Pancreas (tissue), 10 donors: ENCODE results near the gene C1QTNF8. TPM values are rescaled to one million over a fixed set of nuclear protein-coding genes. Genes with fewer than 3 reads are reported as not detected.
A peak's percentile ranks its signal among the peaks of the same experiment; 100 is the strongest.

ENCODE experiments used
- ATAC-seq, 4 donors: fragments of 200-7000 bp; cut with Tn5 transposase; one replicate each; pipeline versions ENCODE4 v1.8.0 to v1.9.1; 2020; ENCODE audit warnings: mild to moderate bottlenecking in 4 of 4, moderate library complexity in 4 of 4
- DNase-seq, 6 donors: peaks; one replicate each; pipeline ENCODE4 v3.0.0-alpha.2; 2020
- FAIRE-seq: peaks from 2 replicates; lab custom pipeline; 2012; peaks lifted over from hg19 to GRCh38; lab: Jason Lieb, UNC
- H3K27ac ChIP-seq, 4 donors: fragments of 200-600 bp; sonication (generic); 1 replicate in 3 of 4; 2 replicates in 1 of 4; pipeline versions ENCODE4 v1.5.0 to v1.8.0; 2020
- H3K27me3 ChIP-seq, 4 donors: fragments of 200-600 bp; one replicate each; pipeline ENCODE4 v1.8.0; 2021
- H3K36me3 ChIP-seq, 3 donors: fragments of 200-600 bp; sonication (generic) in 1 of 3; one replicate each; pipeline versions ENCODE4 v1.5.0 to v1.8.0; 2020 to 2021
- H3K4me1 ChIP-seq, 3 donors: fragments of 200-600 bp; one replicate each; pipeline ENCODE4 v1.8.0; 2021
- H3K4me3 ChIP-seq, 4 donors: fragments of 200-600 bp; sonication (generic) in 2 of 4; one replicate each; pipeline versions ENCODE4 v1.5.0 to v1.8.0; 2020 to 2021
- H3K9me3 ChIP-seq, 4 donors: fragments of 200-600 bp; one replicate each; pipeline ENCODE4 v1.8.0; 2021
- CTCF ChIP-seq, 4 donors: fragments of 200-600 bp; sonication (generic) in 3 of 4; IDR thresholded peaks; one replicate each; pipeline versions ENCODE4 v1.5.0 to v1.8.0; 2021; ENCODE audit warnings: antibody characterized with exemption in 4 of 4
- whole genome bisulfite sequencing, 2 donors: extraction: QIAGEN DNeasy Blood & Tissue Kit; methylation state at CpG; one replicate each; pipeline ENCODE4 v1.1.7; 2013; 5-methylcytosine and 5-hydroxymethylcytosine counted together
- intact Hi-C, 3 donors: fragments of 100-400 bp; cut with DNase I; formaldehyde crosslinking; loops; one replicate each; pipeline versions ENCODE4 v1.11.1 to v1.14.2; 2022
- polyA plus RNA-seq, 2 donors: library from polyadenylated mRNA; stranded (reverse); fragments of 200-250 nt; gene quantifications; one replicate each; pipeline ENCODE4 v1.2.3, GENCODE V29; 2013
- total RNA-seq, 6 donors: library from RNA; stranded (reverse); fragmentation: NEBNext Ultra II Directional in 4 of 6; extraction: Animal tissue kit (Norgen Biotek cat#: 25700) in 4 of 6; gene quantifications; one replicate each; pipeline versions ENCODE4 v1.2.1 to v1.2.4, GENCODE V29; 2021 to 2023
- donor health status: healthy with polysubstance abuse.
- donor health status: DM: no; HTN: no; CAD: no; lungs with moderate emphysema.
- donor health status: DM: no; HTN: no; CAD: no.
- donor health status: control.
- donor health status: control.
- donor health status: Bipolar disorder and iron deficiency.
- donor health status: DM: yes; HTN: yes; CAD: no.
- donor health status: DM: no; HTN: no; CAD: no.
- donor health status: DM: no; HTN: no; CAD: no.
- donor health status: DM: yes; HTN: yes; CAD: no.

The C1QTNF8 gene
- total and polyA plus RNA-seq, 8 donors = 0.23 TPM; not detected in 7

- Histone ChIP-seq H3K9me3 (no peaks in the 10 kb centered on the region), H3K4me3 (no peak overlapping the region), H3K27me3 (peaks cover 0 to 41% (median 10%) of the 10 kb centered on the region in 4 donors), H3K36me3 (no peaks in the 10 kb centered on the region), H3K4me1 (peaks cover 4 to 7% (median 6%) of the 10 kb centered on the region in 3 donors), H3K27ac (no peak overlapping the region)
- FAIRE-seq (no peak), ATAC-seq (no peak), DNase-seq (no peak)
- WGBS, 2 donors = 38 to 39% methylated on average over 26 to 34 of the region's 34 CpGs
- TF ChIP-seq CTCF (IDR thresholded peaks at IDR 0.05) = no peak
- intact Hi-C loops = no loop called here
Observed at GRCh38 chr16:1082952-1083675, 12.9 kb downstream of the C1QTNF8 start.

- H3K27me3 ChIP-seq = peaks cover 0 to 36% (median 8%) of the 10 kb centered on the region in 4 donors
Observed at GRCh38 chr16:1082266-1082951, 13.6 kb downstream of the C1QTNF8 start.

GRCh38 chr16:1081734-1082265, 14.2 kb downstream of the C1QTNF8 start:
- Histone ChIP-seq H3K27ac (no peak overlapping the region), H3K9me3 (no peaks in the 10 kb centered on the region), H3K4me1 (peaks cover 4 to 9% (median 8%) of the 10 kb centered on the region in 3 donors), H3K27me3 (peaks cover 0 to 34% (median 5%) of the 10 kb centered on the region in 4 donors), H3K36me3 (no peaks in the 10 kb centered on the region), H3K4me3 (no peak overlapping the region)
- FAIRE-seq = no peak
- 14 to 23% methylated on average over 22 of the region's 22 CpGs for WGBS, 2 donors
- DNase-seq = no peak
- intact Hi-C loops = no loop called here
- TF ChIP-seq CTCF (IDR thresholded peaks at IDR 0.05) = no peak
- ATAC-seq = no peak

More at GRCh38 chr16:1082266-1082951, 13.6 kb downstream of the C1QTNF8 start:
- no peaks in the 10 kb centered on the region for H3K36me3 ChIP-seq
- ATAC-seq = no peak
- no peaks in the 10 kb centered on the region for H3K9me3 ChIP-seq
- no peak for DNase-seq
- intact Hi-C loops = no loop called here
- H3K4me3 ChIP-seq = no peak overlapping the region
- peaks cover 4 to 9% (median 8%) of the 10 kb centered on the region in 3 donors for H3K4me1 ChIP-seq
- H3K27ac ChIP-seq = no peak overlapping the region
- FAIRE-seq = no peak
- WGBS, 2 donors = 42 to 49% methylated on average over 20 to 21 of the region's 21 CpGs
- no peak for TF ChIP-seq CTCF (IDR thresholded peaks at IDR 0.05)

GRCh38 chr16:1080801-1081733, 15.0 kb downstream of the C1QTNF8 start:
- intact Hi-C loops = no loop called here
- peaks cover 0 to 28% (median 5%) of the 10 kb centered on the region in 4 donors for H3K27me3 ChIP-seq
- no peak overlapping the region for H3K4me3 ChIP-seq
- no peak for TF ChIP-seq CTCF (IDR thresholded peaks at IDR 0.05)
- FAIRE-seq (no peak), ATAC-seq (peak in 1 of 4 donors; percentile 4), DNase-seq (no peak)
- no peaks in the 10 kb centered on the region for H3K9me3 ChIP-seq
- peaks cover 4 to 9% (median 8%) of the 10 kb centered on the region in 3 donors for H3K4me1 ChIP-seq
- no peak overlapping the region for H3K27ac ChIP-seq
- no peaks in the 10 kb centered on the region for H3K36me3 ChIP-seq
- 36 to 46% methylated on average over 40 to 42 of the region's 42 CpGs for WGBS, 2 donors
